ENCODE results near the gene PCSK2. TPM values are rescaled to one million over a fixed set of nuclear protein-coding genes. Genes with fewer than 3 reads are reported as not detected.

PCSK2 gene
- polyA plus RNA-seq, 1 experiment: not detected

DNA sequence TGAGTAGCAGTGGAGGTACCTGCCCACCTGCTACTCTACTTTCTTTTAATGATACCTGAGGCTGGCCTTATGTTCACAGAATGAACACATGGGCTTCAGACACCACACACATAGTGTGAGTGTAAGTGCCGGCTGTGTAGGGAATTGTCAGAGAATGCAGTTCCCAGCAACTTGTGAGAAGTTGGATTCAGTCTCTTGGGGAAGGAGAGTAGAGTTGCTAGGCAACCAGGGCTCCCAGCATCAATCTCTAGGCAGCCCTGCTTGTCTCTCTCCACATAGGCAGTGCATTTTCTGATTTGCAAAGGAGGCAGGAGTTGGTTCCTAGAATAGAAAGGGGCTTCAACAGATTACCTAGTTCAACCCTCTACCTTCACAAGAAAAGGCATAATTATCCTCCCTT lies 230.2 kb downstream of the PCSK2 start:
- ChIA-PET CTCF (no interaction called here), POLR2A (no interaction called here)
- H3K4me3 ChIP-seq (ENCODE audit: low read depth, low read length): no peak overlapping the region
- DNase-seq (ENCODE audit: low read depth, low spot score): no peak
- TF ChIP-seq, protein P1, sequence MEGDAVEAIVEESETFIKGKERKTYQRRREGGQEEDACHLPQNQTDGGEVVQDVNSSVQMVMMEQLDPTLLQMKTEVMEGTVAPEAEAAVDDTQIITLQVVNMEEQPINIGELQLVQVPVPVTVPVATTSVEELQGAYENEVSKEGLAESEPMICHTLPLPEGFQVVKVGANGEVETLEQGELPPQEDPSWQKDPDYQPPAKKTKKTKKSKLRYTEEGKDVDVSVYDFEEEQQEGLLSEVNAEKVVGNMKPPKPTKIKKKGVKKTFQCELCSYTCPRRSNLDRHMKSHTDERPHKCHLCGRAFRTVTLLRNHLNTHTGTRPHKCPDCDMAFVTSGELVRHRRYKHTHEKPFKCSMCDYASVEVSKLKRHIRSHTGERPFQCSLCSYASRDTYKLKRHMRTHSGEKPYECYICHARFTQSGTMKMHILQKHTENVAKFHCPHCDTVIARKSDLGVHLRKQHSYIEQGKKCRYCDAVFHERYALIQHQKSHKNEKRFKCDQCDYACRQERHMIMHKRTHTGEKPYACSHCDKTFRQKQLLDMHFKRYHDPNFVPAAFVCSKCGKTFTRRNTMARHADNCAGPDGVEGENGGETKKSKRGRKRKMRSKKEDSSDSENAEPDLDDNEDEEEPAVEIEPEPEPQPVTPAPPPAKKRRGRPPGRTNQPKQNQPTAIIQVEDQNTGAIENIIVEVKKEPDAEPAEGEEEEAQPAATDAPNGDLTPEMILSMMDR (IDR thresholded peaks at IDR 0.05; ENCODE audit: low read depth, low read length): no peak
- no peak overlapping the region for H3K27ac ChIP-seq (ENCODE audit: low read depth, low read length)
- peaks cover 9% of the 10 kb centered on the region for H3K27me3 ChIP-seq (ENCODE audit: control insufficient read depth, insufficient read depth, low read length)
- no peaks in the 10 kb centered on the region; the same call in 1 of the 2 replicates for H3K9me3 ChIP-seq (ENCODE audit: control insufficient read depth, insufficient read depth, low read length)

DNA sequence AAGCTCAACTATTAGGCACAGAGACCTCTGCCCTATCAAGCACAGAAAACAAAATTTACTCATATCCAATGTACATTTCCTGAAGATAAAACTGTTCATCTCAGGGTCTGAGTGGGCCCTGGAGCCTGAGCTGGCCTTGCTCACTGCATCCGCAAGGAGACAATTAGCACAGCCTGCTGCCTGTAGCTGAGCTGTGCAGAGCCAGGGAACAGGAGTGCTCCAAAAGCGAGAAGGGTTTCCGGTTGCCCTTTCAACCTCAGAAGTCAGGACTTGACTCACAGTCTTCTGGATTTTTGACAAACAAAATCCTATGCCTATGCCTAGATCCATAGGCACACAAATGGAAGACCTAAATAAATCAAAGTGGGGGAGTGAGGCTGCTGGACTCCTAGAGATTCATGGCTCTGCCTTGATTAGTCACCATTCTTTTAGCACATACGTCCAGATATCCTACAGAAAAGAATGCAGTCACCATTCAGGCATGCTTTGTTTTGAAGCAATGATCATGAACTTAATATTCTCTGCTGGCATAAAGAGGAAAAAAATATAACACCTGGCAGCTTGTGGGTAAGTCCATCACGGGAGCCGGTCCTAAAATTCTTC lies 230.8 kb downstream of the PCSK2 start:
- ChIA-PET CTCF (no interaction called here), POLR2A (no interaction called here)
- Histone ChIP-seq H3K9me3 (ENCODE audit: control insufficient read depth, insufficient read depth, low read length) (no peaks in the 10 kb centered on the region; the same call in 1 of the 2 replicates), H3K27ac (ENCODE audit: low read depth, low read length) (no peak overlapping the region), H3K4me3 (ENCODE audit: low read depth, low read length) (no peak overlapping the region), H3K27me3 (ENCODE audit: control insufficient read depth, insufficient read depth, low read length) (peaks cover 13% of the 10 kb centered on the region)
- DNase-seq (ENCODE audit: low read depth, low spot score): no peak
- TF ChIP-seq, protein P1 (IDR thresholded peaks at IDR 0.05; ENCODE audit: low read depth, low read length): no peak

DNA sequence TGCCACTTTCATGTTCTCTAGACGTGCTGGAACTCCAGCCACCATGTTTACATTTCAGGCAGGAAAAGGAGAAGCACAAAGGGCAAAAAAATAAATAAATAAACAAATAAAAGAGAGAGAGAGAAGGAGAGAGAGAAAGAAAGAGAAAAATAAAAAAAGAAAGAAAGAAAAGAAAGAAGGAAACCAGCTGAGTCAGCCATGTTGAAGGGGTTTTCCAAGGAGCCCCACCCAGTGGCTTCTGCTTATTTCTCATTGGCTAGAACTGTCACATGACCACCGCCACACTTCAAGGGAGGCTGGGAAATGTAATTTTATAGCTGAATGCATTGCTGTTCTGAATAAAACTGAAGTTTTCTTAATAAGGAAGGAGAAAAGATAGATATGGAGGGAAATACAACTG lies 233.3 kb downstream of the PCSK2 start:
- TF ChIP-seq, protein P1 (IDR thresholded peaks at IDR 0.05; ENCODE audit: low read depth, low read length): no peak
- Histone ChIP-seq H3K27me3 (ENCODE audit: control insufficient read depth, insufficient read depth, low read length) (peaks cover 7% of the 10 kb centered on the region), H3K9me3 (ENCODE audit: control insufficient read depth, insufficient read depth, low read length) (0 out of 2 replicates have a peak, but pooled peaks cover under 1% of the 10 kb centered on the region), H3K27ac (ENCODE audit: low read depth, low read length) (no peak overlapping the region), H3K4me3 (ENCODE audit: low read depth, low read length) (no peak overlapping the region)
- no peak for DNase-seq (ENCODE audit: low read depth, low spot score)
- ChIA-PET CTCF (no interaction called here), POLR2A (no interaction called here)

DNA sequence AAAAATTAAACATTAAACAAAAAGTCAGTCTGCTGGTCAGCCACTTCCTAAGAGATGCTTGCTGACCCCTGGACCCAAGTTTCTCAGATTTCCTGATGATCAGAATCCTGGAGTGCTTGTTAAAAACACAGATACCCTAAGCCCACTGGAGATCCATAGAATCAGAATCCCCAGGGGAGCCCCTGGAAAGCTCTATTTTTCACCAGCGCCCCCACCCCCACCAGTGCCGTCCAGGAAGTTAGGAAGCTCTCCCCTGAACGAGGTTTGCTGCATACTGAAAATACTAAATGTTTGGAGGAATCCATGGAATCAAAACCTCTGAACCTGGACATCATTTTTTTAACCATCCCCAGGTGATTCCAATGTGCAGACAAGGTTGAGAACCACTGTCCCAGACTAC lies 235.1 kb downstream of the PCSK2 start:
- POLR2A ChIA-PET: no interaction called here
- TF ChIP-seq, protein P1 (IDR thresholded peaks at IDR 0.05; ENCODE audit: low read depth, low read length): no peak
- Histone ChIP-seq H3K27ac (ENCODE audit: low read depth, low read length) (no peak overlapping the region), H3K4me3 (ENCODE audit: low read depth, low read length) (no peak overlapping the region), H3K27me3 (ENCODE audit: control insufficient read depth, insufficient read depth, low read length) (peaks cover 7% of the 10 kb centered on the region), H3K9me3 (ENCODE audit: control insufficient read depth, insufficient read depth, low read length) (0 out of 2 replicates have a peak, but pooled peaks cover 2% of the 10 kb centered on the region)
- DNase-seq (ENCODE audit: low read depth, low spot score): no peak
- CTCF ChIA-PET: no interaction called here

DNA sequence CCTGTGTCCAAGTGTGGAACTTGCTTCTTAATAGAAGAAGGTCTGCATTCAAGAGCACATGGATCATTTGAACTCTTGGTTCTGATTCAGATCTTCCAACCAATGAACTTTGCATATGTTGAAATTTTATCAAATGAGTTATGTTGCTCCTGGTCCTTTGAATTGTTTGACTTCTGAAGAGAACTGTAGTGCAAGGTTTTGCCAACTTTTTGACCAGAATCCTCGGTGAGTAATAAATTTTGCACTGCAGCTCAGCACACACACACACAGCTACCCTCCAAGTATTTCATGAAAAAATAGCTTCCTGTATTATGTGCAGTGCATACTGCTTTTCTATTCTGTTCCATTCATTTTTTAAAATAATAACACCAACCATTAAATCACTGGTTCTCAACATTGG lies 236.9 kb downstream of the PCSK2 start:
- Histone ChIP-seq H3K4me3 (ENCODE audit: low read depth, low read length) (no peak overlapping the region), H3K27ac (ENCODE audit: low read depth, low read length) (no peak overlapping the region), H3K27me3 (ENCODE audit: control insufficient read depth, insufficient read depth, low read length) (peaks cover 7% of the 10 kb centered on the region), H3K9me3 (ENCODE audit: control insufficient read depth, insufficient read depth, low read length) (peaks cover 2% of the 10 kb centered on the region; the same call in 1 of the 2 replicates)
- TF ChIP-seq, protein P1 (IDR thresholded peaks at IDR 0.05; ENCODE audit: low read depth, low read length): no peak
- CTCF ChIA-PET: no interaction called here
- no peak for DNase-seq (ENCODE audit: low read depth, low spot score)
- POLR2A ChIA-PET: no interaction called here
